NCI-H1417 treated with DMSO at 0.1 percent for 48 hours (cell line): ENCODE data around the gene HNRNPDL.
"Not testable (repeated sequence)": the region's sequence is repeated elsewhere in the genome, so short reads cannot be mapped to it uniquely, and the experiment has no call there.

ENCODE experiments used
- DNase-seq: peaks from one replicate; lab custom pipeline; 2025; lab: John Stamatoyannopoulos, UW

HNRNPDL gene

DNA sequence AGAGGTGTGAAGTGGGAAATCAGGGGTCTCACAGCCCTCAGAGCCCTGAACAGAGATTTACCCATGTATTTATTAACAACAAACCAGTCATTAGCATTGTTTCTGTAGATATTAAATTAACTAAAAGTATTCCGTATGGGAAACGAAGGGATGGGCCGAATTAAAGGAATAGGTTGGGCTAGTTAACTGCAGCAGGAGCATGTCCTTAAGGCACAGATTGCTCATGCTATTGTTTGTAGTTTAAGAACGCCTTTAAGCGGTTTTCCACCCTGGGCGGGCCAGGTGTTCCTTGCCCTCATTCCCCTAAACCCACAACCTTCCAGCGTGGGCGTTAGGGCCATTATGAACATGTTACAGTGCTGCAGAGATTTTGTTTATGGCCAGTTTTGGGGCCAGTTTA, 44.0 kb downstream of the HNRNPDL start:
- DNase-seq, result not testable (repeated sequence)

- no peak for DNase-seq
Measured at GRCh38 chr4:82382751-82383150, 47.5 kb downstream of the HNRNPDL start.

- no peak for DNase-seq
Measured at GRCh38 chr4:82381661-82382296, 48.5 kb downstream of the HNRNPDL start.

DNA sequence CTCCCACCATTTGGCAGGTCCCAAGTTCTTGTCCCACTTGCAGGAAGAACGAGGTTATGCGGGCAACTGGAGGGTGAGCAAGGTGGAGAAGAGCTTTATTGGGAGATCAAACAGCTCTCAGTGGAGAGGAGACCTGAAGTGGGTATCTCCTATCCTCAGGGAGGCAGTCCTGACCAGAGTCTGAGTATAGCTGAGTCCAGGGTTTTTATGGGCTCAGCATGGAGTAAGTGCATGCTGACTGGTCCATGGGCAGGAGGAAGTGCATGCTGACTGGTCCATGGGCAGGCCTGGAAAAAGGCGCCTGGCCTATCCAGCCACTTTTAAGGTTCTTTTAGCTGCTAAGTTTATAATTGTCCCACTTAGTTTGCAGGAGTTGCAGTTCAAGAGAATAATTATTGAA, 49.0 kb downstream of the HNRNPDL start:
- no peak for DNase-seq

GRCh38 chr4:82380831-82381230, 49.4 kb downstream of the HNRNPDL start:
- no peak for DNase-seq

DNA sequence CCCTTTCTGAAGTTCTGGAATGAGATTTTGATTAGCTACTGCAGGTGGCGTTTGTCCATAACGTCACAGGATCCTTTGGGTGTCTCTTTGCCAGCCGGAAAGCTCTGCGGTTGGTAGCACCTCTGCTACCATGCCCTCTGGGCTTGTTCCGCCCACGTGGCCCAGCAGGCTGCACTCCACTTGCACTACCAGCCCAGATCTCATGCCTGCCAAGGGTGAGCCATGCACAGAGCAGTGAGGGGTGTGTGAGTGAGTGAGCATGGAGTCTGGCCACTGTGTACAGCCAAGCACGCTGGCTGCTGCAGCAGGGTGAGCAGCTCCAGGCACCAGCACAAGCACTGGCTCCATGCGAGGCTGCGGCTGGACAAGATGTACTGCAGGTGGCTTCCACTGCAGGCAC, 49.9 kb downstream of the HNRNPDL start:
- DNase-seq, result no peak

- DNase-seq, result no peak
Measured at GRCh38 chr4:82376109-82376508, 54.2 kb downstream of the HNRNPDL start.

GRCh38 chr4:82373816-82374625, 56.2 kb downstream of the HNRNPDL start, which contains the start of gene HNRNPD:
TSS of gene HNRNPD (minus strand) at chr4:82373991. CDS start at chr4:82373678, 313 bp downstream.
- DNase-seq, result peak; percentile 97

DNA sequence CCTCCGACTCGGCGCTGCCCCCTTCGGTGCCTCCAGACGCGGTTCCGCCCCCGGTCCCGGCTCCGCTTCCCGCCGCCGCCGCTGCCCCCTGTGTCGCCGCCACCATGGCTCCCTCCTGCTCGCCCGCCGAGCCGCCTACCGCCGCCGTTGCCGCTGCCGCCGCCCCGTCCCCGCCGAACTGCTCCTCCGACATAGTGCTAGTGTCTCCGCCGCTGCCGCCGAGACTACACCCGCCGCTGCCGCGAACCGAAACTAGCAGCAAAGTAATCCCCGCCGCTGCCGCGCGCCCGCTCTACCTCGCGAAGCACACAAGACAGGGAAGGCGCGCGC, 56.8 kb downstream of the HNRNPDL start:
- DNase-seq, result no peak
